Prostate gland (tissue), 2 donors: ENCODE data around the gene QRICH2. TPM values are rescaled to one million over a fixed set of nuclear protein-coding genes. Genes with fewer than 3 reads are reported as not detected.
A peak's percentile ranks its signal among the peaks of the same experiment; 100 is the strongest.
"Not testable (repeated sequence)": the region's sequence is repeated elsewhere in the genome, so short reads cannot be mapped to it uniquely, and the experiment has no call there.

Experiments used
- DNase-seq: peaks from one replicate; pipeline ENCODE4 v3.0.0-alpha.2; 2019; ENCODE audit warnings: low spot score
- H3K27ac ChIP-seq, 2 donors: fragments of 200-600 bp; sonication (generic); 2 replicates each; pipeline ENCODE4 v1.5.1; 2017 to 2019
- H3K27me3 ChIP-seq: fragments of 200-600 bp; sonication (generic); replicated peaks from 2 replicates; pipeline ENCODE4 v1.5.1; 2019; ENCODE audit not compliant: insufficient read depth
- H3K36me3 ChIP-seq, 2 donors: fragments of 200-600 bp; sonication (generic); 1 replicate in 1 of 2; 2 replicates in 1 of 2; pipeline versions ENCODE4 v1.5.1 to v1.8.1; 2017 to 2019
- H3K4me1 ChIP-seq: fragments of 200-600 bp; sonication (generic); replicated peaks from 2 replicates; pipeline ENCODE4 v1.5.1; 2019
- H3K4me3 ChIP-seq, 2 donors: fragments of 200-600 bp; sonication (generic); 2 replicates each; pipeline ENCODE4 v1.5.1; 2017 to 2019
- H3K9me3 ChIP-seq: fragments of 200-600 bp; sonication (generic); 2 replicates; pipeline ENCODE4 v1.5.1; 2017
- POLR2A ChIP-seq: fragments of 450-650 bp; IDR thresholded peaks from one replicate; pipeline ENCODE4 v1.6.1; 2016; ENCODE audit warnings: antibody characterized with exemption, mild to moderate bottlenecking
- POLR2AphosphoS5 ChIP-seq: sonication (generic); formaldehyde crosslinking; IDR thresholded peaks from one replicate; pipeline ENCODE4 v1.6.1; 2017; ENCODE audit warnings: antibody characterized with exemption
- WGBS: methylation state at CpG from one replicate; pipeline ENCODE4 v1.1.5; 2018; 5-methylcytosine and 5-hydroxymethylcytosine counted together
- intact Hi-C: fragments of 100-400 bp; cut with DNase I; formaldehyde crosslinking; loops from one replicate; pipeline ENCODE4 v1.14.2; 2022
- total RNA-seq, 2 donors: library from RNA; depleted of rRNA; stranded (reverse); fragments of >200 nt; gene quantifications; one replicate each; pipeline ENCODE4 v1.1.0, GENCODE V29; 2016
- TF ChIP-seq, protein P1 (sequence below), 4 experiments: fragments of 200-600 bp in 2 of 4; fragments of 450-650 bp in 2 of 4; sonication (generic) in 2 of 4; IDR thresholded peaks; 1 replicate in 3 of 4; 2 replicates in 1 of 4; pipeline ENCODE4 v1.5.1; 2016 to 2019; ENCODE audit warnings: antibody characterized with exemption in 4 of 4, mild to moderate bottlenecking in 2 of 4, moderate library complexity in 2 of 4

QRICH2 gene
- total RNA-seq, 2 donors from 2014 or later = 3.1 to 9.8 TPM

- H3K9me3 ChIP-seq = no peaks in the 10 kb centered on the region
- DNase-seq = peak; percentile 40
- intact Hi-C loops = no loop called here
- peak overlapping the region; percentile 23 to 49 for H3K27ac ChIP-seq
- no peaks in the 10 kb centered on the region for H3K4me1 ChIP-seq
- peak; percentile 74 for TF ChIP-seq POLR2AphosphoS5
- TF ChIP-seq POLR2A = no peak
- WGBS = 35% methylated on average over 15 of the region's 15 CpGs
- H3K4me3 ChIP-seq = no peak overlapping the region
- H3K36me3 ChIP-seq = peaks cover 0 to 4% of the 10 kb centered on the region in 2 donors
- H3K27me3 ChIP-seq = no peaks in the 10 kb centered on the region
Measured at GRCh38 chr17:76314392-76315227, 6.5 kb upstream of the QRICH2 start.

GRCh38 chr17:76312735-76313134 lies 4.7 kb upstream of the QRICH2 start:
- H3K9me3 ChIP-seq = no peaks in the 10 kb centered on the region
- H3K4me1 ChIP-seq = no peaks in the 10 kb centered on the region
- H3K36me3 ChIP-seq = peaks cover 0 to 4% of the 10 kb centered on the region in 2 donors
- TF ChIP-seq, protein P1, sequence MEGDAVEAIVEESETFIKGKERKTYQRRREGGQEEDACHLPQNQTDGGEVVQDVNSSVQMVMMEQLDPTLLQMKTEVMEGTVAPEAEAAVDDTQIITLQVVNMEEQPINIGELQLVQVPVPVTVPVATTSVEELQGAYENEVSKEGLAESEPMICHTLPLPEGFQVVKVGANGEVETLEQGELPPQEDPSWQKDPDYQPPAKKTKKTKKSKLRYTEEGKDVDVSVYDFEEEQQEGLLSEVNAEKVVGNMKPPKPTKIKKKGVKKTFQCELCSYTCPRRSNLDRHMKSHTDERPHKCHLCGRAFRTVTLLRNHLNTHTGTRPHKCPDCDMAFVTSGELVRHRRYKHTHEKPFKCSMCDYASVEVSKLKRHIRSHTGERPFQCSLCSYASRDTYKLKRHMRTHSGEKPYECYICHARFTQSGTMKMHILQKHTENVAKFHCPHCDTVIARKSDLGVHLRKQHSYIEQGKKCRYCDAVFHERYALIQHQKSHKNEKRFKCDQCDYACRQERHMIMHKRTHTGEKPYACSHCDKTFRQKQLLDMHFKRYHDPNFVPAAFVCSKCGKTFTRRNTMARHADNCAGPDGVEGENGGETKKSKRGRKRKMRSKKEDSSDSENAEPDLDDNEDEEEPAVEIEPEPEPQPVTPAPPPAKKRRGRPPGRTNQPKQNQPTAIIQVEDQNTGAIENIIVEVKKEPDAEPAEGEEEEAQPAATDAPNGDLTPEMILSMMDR (IDR thresholded peaks at IDR 0.05) = no peak
- no peak for TF ChIP-seq POLR2A
- TF ChIP-seq POLR2AphosphoS5 = no peak
- intact Hi-C loops = no loop called here
- no peak overlapping the region for H3K27ac ChIP-seq
- 71% methylated on average over 9 of the region's 9 CpGs for WGBS
- H3K4me3 ChIP-seq = no peak overlapping the region
- H3K27me3 ChIP-seq = no peaks in the 10 kb centered on the region
- no peak for DNase-seq

DNA sequence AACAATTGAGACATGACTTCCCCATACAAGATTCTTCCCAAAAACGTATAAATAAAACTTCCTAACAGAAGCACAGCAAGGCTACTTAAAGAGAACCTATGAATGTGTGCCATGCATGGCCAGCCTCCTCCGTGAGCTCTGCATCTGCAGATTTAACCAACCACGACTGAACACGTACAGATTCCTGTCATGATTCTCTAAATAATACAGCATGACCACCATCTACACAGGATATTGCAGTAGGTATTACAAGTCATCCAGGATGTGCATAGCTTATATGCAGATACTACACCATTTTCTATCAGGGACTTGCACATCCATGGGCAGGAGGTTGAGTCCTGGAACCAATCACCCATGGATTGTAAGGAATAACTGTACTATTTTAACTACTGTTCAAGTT lies 1.4 kb upstream of the QRICH2 start:
- 88% methylated on average over 4 of the region's 4 CpGs for WGBS

GRCh38 chr17:76307299-76307965 lies 644 bp downstream of the QRICH2 start:
- WGBS = 97% methylated on average over 45 of the region's 58 CpGs
- Histone ChIP-seq H3K4me3 (no peak overlapping the region), H3K36me3 (no peaks in the 10 kb centered on the region), H3K27ac (no peak overlapping the region), H3K9me3 (no peaks in the 10 kb centered on the region), H3K27me3 (no peaks in the 10 kb centered on the region), H3K4me1 (no peaks in the 10 kb centered on the region)
- DNase-seq = no peak
- TF ChIP-seq POLR2AphosphoS5 = no peak
- TF ChIP-seq, protein P1 (IDR thresholded peaks at IDR 0.05) = no peak
- no peak for TF ChIP-seq POLR2A
- intact Hi-C loops = no loop called here

More for the DNA sequence above, 1.4 kb upstream of the QRICH2 start:
- no peak for TF ChIP-seq POLR2AphosphoS5
- TF ChIP-seq, protein P1 (IDR thresholded peaks at IDR 0.05) = no peak
- TF ChIP-seq POLR2A = no peak
- no peaks in the 10 kb centered on the region for H3K4me1 ChIP-seq
- no peak overlapping the region for H3K27ac ChIP-seq
- no peaks in the 10 kb centered on the region for H3K27me3 ChIP-seq
- H3K4me3 ChIP-seq = no peak overlapping the region
- intact Hi-C loops = no loop called here
- no peak for DNase-seq
- no peaks in the 10 kb centered on the region for H3K9me3 ChIP-seq
- peaks cover 0 to 4% of the 10 kb centered on the region in 2 donors for H3K36me3 ChIP-seq

- intact Hi-C loops = loop anchor here (2.0 kb wide), 1 partner anchor 94 kb away; no protein-coding TSS in a partner anchor
- not testable (repeated sequence) for H3K4me1 ChIP-seq, H3K27me3 ChIP-seq, H3K9me3 ChIP-seq, H3K27ac ChIP-seq, DNase-seq, H3K4me3 ChIP-seq, H3K36me3 ChIP-seq
- WGBS = 89% methylated on average over 3 of the region's 3 CpGs
Measured at GRCh38 chr17:76305135-76305454, 3.0 kb downstream of the QRICH2 start.
